Chondrocyte (in vitro differentiated cells): Measurements from ENCODE around the gene DBH. TPM values are rescaled to one million over a fixed set of nuclear protein-coding genes. Genes with fewer than 3 reads are reported as not detected.

ENCODE experiments used
- DNase-seq: peaks from one replicate; pipeline ENCODE4 v3.0.0; 2021; ENCODE audit warnings: mixed read lengths, low spot score
- H3K27ac Mint-ChIP-seq: one replicate; pipeline ENCODE4 v1.8.0; 2021; ENCODE audit warnings: mild to moderate bottlenecking, moderate library complexity, mixed read lengths; ENCODE audit not compliant: unreplicated experiment
- H3K27me3 Mint-ChIP-seq: 2 replicates; pipeline ENCODE4 v1.8.0; 2021; ENCODE audit warnings: low read depth, mixed read lengths
- H3K36me3 Mint-ChIP-seq: 2 replicates; pipeline ENCODE4 v1.8.0; 2021; ENCODE audit warnings: low read depth, mixed read lengths
- H3K4me1 Mint-ChIP-seq: 2 replicates; pipeline ENCODE4 v1.8.0; 2021; ENCODE audit warnings: low read depth, mild to moderate bottlenecking, mixed read lengths
- H3K4me3 Mint-ChIP-seq: one replicate; pipeline ENCODE4 v1.8.0; 2021; ENCODE audit warnings: mild to moderate bottlenecking, moderate library complexity, mixed read lengths; ENCODE audit not compliant: unreplicated experiment
- H3K9me3 Mint-ChIP-seq: 2 replicates; pipeline ENCODE4 v1.8.0; 2021; ENCODE audit warnings: low read depth, mixed read lengths
- CTCF ChIP-seq: fragments of 200-600 bp; sonication (generic); IDR thresholded peaks from 2 replicates; pipeline ENCODE4 v1.5.0; 2021; ENCODE audit warnings: antibody characterized with exemption, mild to moderate bottlenecking, moderate library complexity
- total RNA-seq: library from RNA; stranded (reverse); gene quantifications from 3 replicates; pipeline ENCODE4 v1.2.1, GENCODE V29; 2021

The DBH gene
- total RNA-seq, 1 donor from 2014 or later: not detected

DNA sequence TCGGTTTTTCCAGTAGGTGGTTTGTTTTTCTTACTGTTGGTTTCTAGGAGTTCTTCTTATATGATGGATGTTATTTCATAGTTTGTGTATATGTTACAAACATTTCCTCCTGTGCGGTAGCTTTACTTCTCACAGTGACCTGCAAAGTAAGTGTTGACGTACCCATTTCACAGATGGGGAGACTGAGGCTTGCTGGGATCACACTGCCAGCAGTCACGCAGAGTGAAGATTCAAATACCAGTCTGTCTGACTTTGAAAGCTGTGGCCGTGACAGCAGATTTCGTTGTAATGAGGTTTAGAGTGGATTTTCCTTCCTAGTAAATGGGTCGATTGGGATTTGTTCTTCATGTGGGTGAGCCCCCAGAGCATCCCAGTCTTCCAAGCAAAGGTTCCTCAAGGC lies 13.0 kb downstream of the DBH start:
- Mint-ChIP-seq H3K4me1 (no peaks in the 10 kb centered on the region), H3K36me3 (no peaks in the 10 kb centered on the region), H3K4me3 (no peak overlapping the region), H3K27me3 (peaks cover 51% of the 10 kb centered on the region), H3K9me3 (no peaks in the 10 kb centered on the region), H3K27ac (no peak overlapping the region)
- no peak for TF ChIP-seq CTCF
- no peak for DNase-seq

DNA sequence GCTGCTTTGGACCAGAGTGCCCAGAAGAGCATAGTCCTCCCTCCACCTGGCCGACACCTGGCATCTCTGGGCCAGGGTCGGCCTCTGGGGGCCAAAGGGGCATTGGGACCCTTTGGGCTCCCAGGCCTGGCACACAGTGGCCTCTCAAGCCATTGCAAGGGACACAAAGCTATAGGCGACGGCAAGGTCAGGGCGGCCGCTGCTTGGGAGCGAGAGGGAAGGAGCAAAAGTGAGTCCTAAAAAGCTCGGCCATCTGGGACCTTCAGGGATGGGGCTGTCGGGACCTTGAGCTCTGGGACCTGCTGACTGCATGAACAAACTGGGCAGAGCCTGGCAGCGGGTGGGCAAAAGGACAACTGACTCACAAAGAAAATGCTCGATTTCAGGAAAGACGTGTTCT lies 13.9 kb downstream of the DBH start:
- Mint-ChIP-seq H3K9me3 (no peaks in the 10 kb centered on the region), H3K36me3 (no peaks in the 10 kb centered on the region), H3K27me3 (peaks cover 51% of the 10 kb centered on the region), H3K4me3 (no peak overlapping the region), H3K27ac (no peak overlapping the region), H3K4me1 (no peaks in the 10 kb centered on the region)
- DNase-seq: no peak
- TF ChIP-seq CTCF: no peak

DNA sequence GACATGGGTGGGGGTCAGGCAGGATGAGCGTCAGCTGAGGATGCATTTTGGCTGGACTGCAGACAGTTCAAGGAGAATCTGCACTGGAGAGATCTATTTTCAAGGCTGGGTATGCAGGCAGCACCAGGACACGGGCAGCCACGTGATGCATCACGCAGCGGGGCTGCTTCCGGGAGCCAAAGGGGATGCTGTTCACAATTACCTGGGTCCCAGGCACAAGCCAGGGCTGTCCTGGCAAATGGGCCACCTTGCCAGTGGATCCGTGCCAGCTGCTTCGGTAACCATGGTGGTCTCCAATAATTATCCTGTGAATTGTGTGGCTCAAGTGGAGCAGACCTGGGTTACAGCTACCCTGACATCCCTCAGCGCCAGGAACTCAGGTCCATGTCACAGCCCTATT lies 17.5 kb downstream of the DBH start:
- Mint-ChIP-seq H3K9me3 (no peaks in the 10 kb centered on the region), H3K27me3 (peaks cover 58% of the 10 kb centered on the region), H3K36me3 (no peaks in the 10 kb centered on the region), H3K4me1 (peaks cover 10% of the 10 kb centered on the region), H3K27ac (no peak overlapping the region), H3K4me3 (no peak overlapping the region)
- no peak for TF ChIP-seq CTCF
- DNase-seq: no peak

- Mint-ChIP-seq H3K4me1 (peaks cover 18% of the 10 kb centered on the region), H3K4me3 (no peak overlapping the region), H3K9me3 (no peaks in the 10 kb centered on the region), H3K27ac (no peak overlapping the region), H3K36me3 (no peaks in the 10 kb centered on the region), H3K27me3 (peaks cover 44% of the 10 kb centered on the region)
- no peak for TF ChIP-seq CTCF
- no peak for DNase-seq
Observed at GRCh38 chr9:133654736-133655657, 18.8 kb downstream of the DBH start.

GRCh38 chr9:133655701-133656100 lies 19.5 kb downstream of the DBH start:
- Mint-ChIP-seq H3K36me3 (no peaks in the 10 kb centered on the region), H3K27me3 (peaks cover 40% of the 10 kb centered on the region), H3K27ac (no peak overlapping the region), H3K9me3 (no peaks in the 10 kb centered on the region), H3K4me3 (no peak overlapping the region), H3K4me1 (peaks cover 18% of the 10 kb centered on the region)
- no peak for DNase-seq
- no peak for TF ChIP-seq CTCF
